Panc1 (cell line): ENCODE measurements around the gene NOL3. TPM values are rescaled to one million over a fixed set of nuclear protein-coding genes. Genes with fewer than 3 reads are reported as not detected.

Source experiments
- ATAC-seq: fragments of 200-7000 bp; cut with Tn5 transposase; 2 replicates; pipeline ENCODE4 v1.9.1; 2020; ENCODE audit warnings: mild to moderate bottlenecking, moderate library complexity
- BruUV-seq: library from RNA; stranded (reverse); fragments of 400-500 nt; replicated peaks from 2 replicates; lab custom pipeline; 2021; lab: Mats Ljungman, UMichigan
- CTCF ChIA-PET: fragments of 300-600 bp; sonication (Branson Sonifier 250); formaldehyde crosslinking; loops from one replicate; lab custom pipeline; 2022; ENCODE audit warnings: antibody characterized with exemption; lab: Charles Lee
- POLR2A ChIA-PET: fragments of 300-600 bp; sonication (Branson Sonifier 250); formaldehyde crosslinking; loops from one replicate; lab custom pipeline; 2022; ENCODE audit warnings: antibody characterized with exemption; lab: Charles Lee
- DNase-seq: peaks from one replicate; pipeline ENCODE4 v3.0.0-alpha.2; 2010; ENCODE audit warnings: low read depth, low spot score
- H3K27ac ChIP-seq: 2 replicates; pipeline ENCODE4 v1.5.1; 2011; ENCODE audit warnings: mild to moderate bottlenecking, low read length, inconsistent platforms
- H3K27me3 ChIP-seq: fragments of 200-500 bp; sonication (Bioruptor generic); 2 replicates; pipeline ENCODE4 v1.6.0; 2014; ENCODE audit warnings: low read length, inconsistent platforms; ENCODE audit not compliant: control insufficient read depth, insufficient read depth
- H3K36me3 ChIP-seq: fragments of 200-500 bp; sonication (Bioruptor generic); 2 replicates; pipeline ENCODE4 v1.5.1; 2014; ENCODE audit warnings: inconsistent platforms, mild to moderate bottlenecking, low read length, moderate library complexity; ENCODE audit not compliant: control insufficient read depth, insufficient read depth
- H3K4me1 ChIP-seq: 2 replicates; pipeline ENCODE4 v1.5.1; 2011; ENCODE audit warnings: inconsistent platforms, mild to moderate bottlenecking, low read length, moderate library complexity; ENCODE audit not compliant: control insufficient read depth, insufficient read depth
- H3K4me3 ChIP-seq, 2 experiments: 2 replicates each; pipeline ENCODE4 v1.5.1; 2011 to 2012; ENCODE audit warnings: low read depth in 2 of 2, low read length in 2 of 2, mild to moderate bottlenecking in 2 of 2, inconsistent platforms in 1 of 2, moderate library complexity in 1 of 2
- H3K9me3 ChIP-seq: fragments of 200-500 bp; sonication (Bioruptor generic); 2 replicates; pipeline ENCODE4 v1.5.1; 2014; ENCODE audit warnings: low read depth, mild to moderate bottlenecking, inconsistent platforms, low read length, moderate library complexity; ENCODE audit not compliant: control insufficient read depth, insufficient read depth
- POLR2AphosphoS5 ChIP-seq: IDR thresholded peaks from 2 replicates; pipeline ENCODE4 v1.6.1; 2012; ENCODE audit warnings: mild to moderate bottlenecking, low read depth, low read length, moderate library complexity
- SIN3A ChIP-seq: IDR thresholded peaks from 2 replicates; pipeline ENCODE4 v1.6.1; 2012; ENCODE audit warnings: low read depth, mild to moderate bottlenecking, low read length, moderate library complexity, borderline replicate concordance; ENCODE audit not compliant: insufficient read depth
- TCF7L2 ChIP-seq: IDR thresholded peaks from 2 replicates; pipeline ENCODE4 v1.6.1; 2011; ENCODE audit warnings: mild to moderate bottlenecking, low read depth, low read length, inconsistent platforms
- in situ Hi-C: cut with HindIII; loops from 2 replicates; pipeline ENCODE4 v1.10.0; 2016; ENCODE audit warnings: low sequenced_read_pairs, low pct_unique_long_range_greater_than_20kb
- intact Hi-C: fragments of 100-400 bp; cut with micrococcal nuclease; formaldehyde crosslinking; loops from one replicate; pipeline ENCODE4 v1.10.0; 2022; ENCODE audit not compliant: unreplicated experiment
- total RNA-seq: library from RNA; stranded (reverse); gene quantifications from one replicate; pipeline ENCODE4 v1.2.1, GENCODE V29; 2021; ENCODE audit not compliant: unreplicated experiment
- TF ChIP-seq, protein P1 (sequence below), 2 experiments: IDR thresholded peaks; 2 replicates each; pipeline ENCODE4 v1.6.1; 2011 to 2012; ENCODE audit warnings: low read depth in 2 of 2, control low read depth in 1 of 2, low read length in 1 of 2, mild to moderate bottlenecking in 1 of 2, moderate library complexity in 1 of 2; ENCODE audit not compliant: insufficient read depth in 1 of 2
- TF ChIP-seq, protein P2 (sequence below): fragments of 450-650 bp; IDR thresholded peaks from 2 replicates; pipeline ENCODE4 v1.5.1; 2017; ENCODE audit warnings: mild to moderate bottlenecking

NOL3 gene
- total RNA-seq, 1 experiment from 2014 or later, result 27.9 TPM

DNA sequence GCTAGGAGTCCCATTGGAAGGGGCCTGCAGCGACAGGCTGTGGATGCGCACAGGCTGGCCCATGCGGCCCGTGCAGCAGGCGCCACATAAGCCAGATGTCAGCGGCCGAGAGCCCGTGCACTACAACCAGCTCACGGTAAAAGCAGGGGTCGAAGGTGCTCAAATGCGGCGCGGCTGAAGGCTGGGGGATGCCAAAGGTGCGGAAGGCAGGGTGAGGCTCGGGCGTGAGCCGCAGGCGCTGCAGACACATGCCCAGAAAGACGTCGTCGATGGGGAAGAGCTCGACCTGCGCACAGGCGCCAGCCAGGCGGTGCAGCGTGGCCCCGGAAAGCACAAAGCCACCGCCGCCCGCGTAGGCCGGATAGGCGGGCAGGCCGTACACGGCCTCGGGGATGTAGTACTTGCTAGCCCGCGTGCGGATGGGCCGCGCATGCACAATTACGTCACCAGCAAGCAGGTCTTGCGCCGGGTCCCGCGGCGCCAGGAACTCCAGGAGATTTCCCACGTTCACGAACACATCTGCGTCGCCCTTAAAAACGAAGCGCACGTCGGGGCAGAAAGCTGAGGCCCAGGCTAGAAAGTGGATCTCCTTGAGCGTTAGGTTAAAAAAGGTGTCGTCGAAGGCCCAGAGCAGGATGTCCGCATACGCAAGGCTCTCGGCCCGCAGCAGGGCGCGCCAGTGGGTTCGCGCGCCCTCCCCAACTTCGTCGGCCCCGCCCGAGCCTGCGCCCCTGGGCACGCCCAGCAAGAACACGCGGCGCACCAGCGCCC is 20.9 kb upstream of the NOL3 start:
- TF ChIP-seq, protein P1, sequence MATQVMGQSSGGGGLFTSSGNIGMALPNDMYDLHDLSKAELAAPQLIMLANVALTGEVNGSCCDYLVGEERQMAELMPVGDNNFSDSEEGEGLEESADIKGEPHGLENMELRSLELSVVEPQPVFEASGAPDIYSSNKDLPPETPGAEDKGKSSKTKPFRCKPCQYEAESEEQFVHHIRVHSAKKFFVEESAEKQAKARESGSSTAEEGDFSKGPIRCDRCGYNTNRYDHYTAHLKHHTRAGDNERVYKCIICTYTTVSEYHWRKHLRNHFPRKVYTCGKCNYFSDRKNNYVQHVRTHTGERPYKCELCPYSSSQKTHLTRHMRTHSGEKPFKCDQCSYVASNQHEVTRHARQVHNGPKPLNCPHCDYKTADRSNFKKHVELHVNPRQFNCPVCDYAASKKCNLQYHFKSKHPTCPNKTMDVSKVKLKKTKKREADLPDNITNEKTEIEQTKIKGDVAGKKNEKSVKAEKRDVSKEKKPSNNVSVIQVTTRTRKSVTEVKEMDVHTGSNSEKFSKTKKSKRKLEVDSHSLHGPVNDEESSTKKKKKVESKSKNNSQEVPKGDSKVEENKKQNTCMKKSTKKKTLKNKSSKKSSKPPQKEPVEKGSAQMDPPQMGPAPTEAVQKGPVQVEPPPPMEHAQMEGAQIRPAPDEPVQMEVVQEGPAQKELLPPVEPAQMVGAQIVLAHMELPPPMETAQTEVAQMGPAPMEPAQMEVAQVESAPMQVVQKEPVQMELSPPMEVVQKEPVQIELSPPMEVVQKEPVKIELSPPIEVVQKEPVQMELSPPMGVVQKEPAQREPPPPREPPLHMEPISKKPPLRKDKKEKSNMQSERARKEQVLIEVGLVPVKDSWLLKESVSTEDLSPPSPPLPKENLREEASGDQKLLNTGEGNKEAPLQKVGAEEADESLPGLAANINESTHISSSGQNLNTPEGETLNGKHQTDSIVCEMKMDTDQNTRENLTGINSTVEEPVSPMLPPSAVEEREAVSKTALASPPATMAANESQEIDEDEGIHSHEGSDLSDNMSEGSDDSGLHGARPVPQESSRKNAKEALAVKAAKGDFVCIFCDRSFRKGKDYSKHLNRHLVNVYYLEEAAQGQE (IDR thresholded peaks at IDR 0.05; ENCODE audit: insufficient read depth in 1 of 2, low read depth in 2 of 2, low read length in 1 of 2), result no peak
- TF ChIP-seq, protein P2, sequence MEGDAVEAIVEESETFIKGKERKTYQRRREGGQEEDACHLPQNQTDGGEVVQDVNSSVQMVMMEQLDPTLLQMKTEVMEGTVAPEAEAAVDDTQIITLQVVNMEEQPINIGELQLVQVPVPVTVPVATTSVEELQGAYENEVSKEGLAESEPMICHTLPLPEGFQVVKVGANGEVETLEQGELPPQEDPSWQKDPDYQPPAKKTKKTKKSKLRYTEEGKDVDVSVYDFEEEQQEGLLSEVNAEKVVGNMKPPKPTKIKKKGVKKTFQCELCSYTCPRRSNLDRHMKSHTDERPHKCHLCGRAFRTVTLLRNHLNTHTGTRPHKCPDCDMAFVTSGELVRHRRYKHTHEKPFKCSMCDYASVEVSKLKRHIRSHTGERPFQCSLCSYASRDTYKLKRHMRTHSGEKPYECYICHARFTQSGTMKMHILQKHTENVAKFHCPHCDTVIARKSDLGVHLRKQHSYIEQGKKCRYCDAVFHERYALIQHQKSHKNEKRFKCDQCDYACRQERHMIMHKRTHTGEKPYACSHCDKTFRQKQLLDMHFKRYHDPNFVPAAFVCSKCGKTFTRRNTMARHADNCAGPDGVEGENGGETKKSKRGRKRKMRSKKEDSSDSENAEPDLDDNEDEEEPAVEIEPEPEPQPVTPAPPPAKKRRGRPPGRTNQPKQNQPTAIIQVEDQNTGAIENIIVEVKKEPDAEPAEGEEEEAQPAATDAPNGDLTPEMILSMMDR, result no peak
- TF ChIP-seq SIN3A, result no peak
- no peak for TF ChIP-seq POLR2AphosphoS5
- TF ChIP-seq TCF7L2, result no peak
- ATAC-seq, result no peak
- intact Hi-C loops, result loop anchor here (10.0 kb wide), 2 partner anchors 135 to 175 kb away; no protein-coding TSS in a partner anchor
- H3K27me3 ChIP-seq, result no peaks in the 10 kb centered on the region
- in situ Hi-C loops, result no loop called here
- DNase-seq, result no peak
- POLR2A ChIA-PET, result no interaction called here
- peak overlapping the region; percentile 29 to 56 for H3K4me3 ChIP-seq
- H3K4me1 ChIP-seq, result peaks cover 5% of the 10 kb centered on the region
- H3K36me3 ChIP-seq, result no peaks in the 10 kb centered on the region
- no peak overlapping the region for H3K27ac ChIP-seq
- BruUV-seq, result no TSS peak
- CTCF ChIA-PET, result no interaction called here
- H3K9me3 ChIP-seq, result no peaks in the 10 kb centered on the region

DNA sequence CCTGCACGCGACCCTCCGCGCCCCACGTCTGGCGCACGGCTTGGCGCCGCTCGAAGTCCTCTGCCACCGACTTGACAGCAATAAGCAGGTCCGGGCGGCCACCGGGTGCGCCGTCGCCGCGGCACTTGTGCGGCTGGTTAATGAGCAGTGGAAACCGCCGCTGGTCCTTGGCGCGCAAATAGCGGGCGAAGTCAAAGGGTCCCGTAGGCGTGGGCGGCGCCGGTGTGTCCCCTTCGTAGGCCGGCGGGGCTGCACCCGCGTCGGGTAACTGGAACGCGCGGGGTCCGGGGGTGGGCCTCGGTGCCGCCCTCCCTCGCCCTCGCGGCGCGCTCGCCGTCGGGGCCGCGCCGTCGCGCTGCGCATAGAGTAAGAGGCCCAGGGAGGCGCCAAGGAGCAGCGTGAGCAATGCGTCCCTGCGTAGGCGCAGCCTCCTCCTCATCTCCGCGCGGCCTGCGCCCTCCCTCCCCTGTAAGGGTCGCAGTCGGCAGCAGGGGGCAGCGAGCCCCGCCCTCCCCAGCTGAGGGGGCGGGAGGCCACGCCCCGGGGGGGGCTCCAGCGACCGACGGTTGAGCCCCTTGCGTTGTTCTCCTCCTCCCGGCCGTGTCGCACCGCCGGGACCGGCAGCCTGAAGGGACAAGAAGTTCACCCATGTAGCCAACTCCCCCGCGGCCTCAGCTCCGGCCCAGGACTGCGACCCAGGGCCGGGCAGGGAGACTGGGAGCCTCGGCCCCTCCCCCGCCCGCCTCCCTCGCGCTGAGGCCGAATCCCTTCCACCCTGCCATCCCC is 20.1 kb upstream of the NOL3 start:
- intact Hi-C loops, result loop anchor here (10.0 kb wide), 2 partner anchors 135 to 175 kb away; no protein-coding TSS in a partner anchor
- ATAC-seq, result peak; percentile 86
- ChIA-PET POLR2A (no interaction called here), CTCF (no interaction called here)
- BruUV-seq, result no TSS peak
- DNase-seq, result no peak
- H3K36me3 ChIP-seq, result no peaks in the 10 kb centered on the region
- H3K4me1 ChIP-seq, result peaks cover 5% of the 10 kb centered on the region
- H3K27me3 ChIP-seq, result no peaks in the 10 kb centered on the region
- in situ Hi-C loops, result no loop called here
- peak overlapping the region; percentile 56 to 75 for H3K4me3 ChIP-seq
- H3K9me3 ChIP-seq, result no peaks in the 10 kb centered on the region
- TF ChIP-seq, protein P2, result peak; percentile 69
- TF ChIP-seq TCF7L2, result no peak
- TF ChIP-seq SIN3A, result peak; percentile 60; the same call in 1 of the 2 replicates
- TF ChIP-seq, protein P1 (IDR thresholded peaks at IDR 0.05; ENCODE audit: insufficient read depth in 1 of 2, low read depth in 2 of 2, low read length in 1 of 2), result no peak
- TF ChIP-seq POLR2AphosphoS5, result peak; percentile 28; the same call in 1 of the 2 replicates
- H3K27ac ChIP-seq, result peak overlapping the region; percentile 82
